Caki2 (cell line): ENCODE results near the gene MOCOS. TPM values are rescaled to one million over a fixed set of nuclear protein-coding genes. Genes with fewer than 3 reads are reported as not detected.
A peak's percentile ranks its signal among the peaks of the same experiment; 100 is the strongest.
"Not testable (repeated sequence)": the region's sequence is repeated elsewhere in the genome, so short reads cannot be mapped to it uniquely, and the experiment has no call there.

Experiments used
- DNase-seq: peaks from one replicate; pipeline ENCODE4 v3.0.0-alpha.2; 2015; ENCODE audit warnings: low read depth
- in situ Hi-C: cut with HindIII; loops from 2 replicates; pipeline ENCODE4 v1.10.0; 2016; ENCODE audit warnings: low sequenced_read_pairs, low pct_unique_long_range_greater_than_20kb, mixed read lengths
- total RNA-seq: library from RNA; depleted of rRNA; stranded (reverse); fragments of >200 nt; shearing (Covaris generic); gene quantifications from 2 replicates; pipeline ENCODE4 v1.2.3, GENCODE V29; 2014; ENCODE audit warnings: low replicate concordance; rRNA removed

The MOCOS gene
- 3.7 and 10.2 TPM in 2 replicates for total RNA-seq

DNA sequence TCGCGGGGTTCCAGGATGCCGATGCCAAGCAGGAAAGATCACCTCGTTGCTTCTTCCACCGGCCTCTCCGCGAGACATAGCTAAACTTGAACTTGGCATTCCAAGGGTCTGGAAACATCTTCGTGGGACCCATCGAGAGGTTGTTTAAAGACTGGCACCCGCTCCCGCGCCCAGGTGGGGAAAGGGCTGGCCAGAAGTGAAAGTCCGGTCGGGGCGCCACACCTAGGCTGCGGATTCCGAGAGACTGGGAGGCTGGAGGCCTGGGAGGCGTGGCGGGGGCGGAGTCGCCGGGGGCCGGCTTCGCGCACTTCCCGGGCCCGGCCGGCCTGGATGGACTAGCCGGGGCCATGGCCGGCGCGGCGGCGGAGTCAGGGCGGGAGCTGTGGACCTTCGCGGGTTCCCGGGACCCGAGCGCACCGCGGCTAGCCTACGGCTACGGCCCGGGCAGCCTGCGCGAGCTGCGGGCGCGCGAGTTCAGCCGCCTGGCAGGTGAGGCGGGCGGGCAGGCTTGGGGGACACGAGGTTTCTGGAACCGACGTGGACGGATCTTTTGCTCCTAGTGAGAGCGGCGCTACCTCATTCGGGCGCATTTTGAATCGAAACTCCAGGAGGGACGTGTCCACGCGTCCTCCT, at the start of gene MOCOS:
Gene MOCOS, plus strand, starts transcription at position 305 of the 633 bp plus-strand sequence. Its CDS starts 43 bp downstream, at position 348.
- DNase-seq = peak; percentile 60
- in situ Hi-C loops = no loop called here

GRCh38 chr18:36139245-36139644, 48.1 kb upstream of the MOCOS start:
- in situ Hi-C loops = no loop called here
- no peak for DNase-seq

- DNase-seq = no peak
- in situ Hi-C loops = no loop called here
Measured at GRCh38 chr18:36141576-36141975, 45.7 kb upstream of the MOCOS start.

GRCh38 chr18:36142751-36143150, 44.5 kb upstream of the MOCOS start:
- DNase-seq = no peak
- in situ Hi-C loops = no loop called here

GRCh38 chr18:36143391-36143790, 43.9 kb upstream of the MOCOS start:
- no peak for DNase-seq
- in situ Hi-C loops = no loop called here

GRCh38 chr18:36149514-36150289, 37.6 kb upstream of the MOCOS start:
- in situ Hi-C loops = no loop called here
- DNase-seq = no peak

DNA sequence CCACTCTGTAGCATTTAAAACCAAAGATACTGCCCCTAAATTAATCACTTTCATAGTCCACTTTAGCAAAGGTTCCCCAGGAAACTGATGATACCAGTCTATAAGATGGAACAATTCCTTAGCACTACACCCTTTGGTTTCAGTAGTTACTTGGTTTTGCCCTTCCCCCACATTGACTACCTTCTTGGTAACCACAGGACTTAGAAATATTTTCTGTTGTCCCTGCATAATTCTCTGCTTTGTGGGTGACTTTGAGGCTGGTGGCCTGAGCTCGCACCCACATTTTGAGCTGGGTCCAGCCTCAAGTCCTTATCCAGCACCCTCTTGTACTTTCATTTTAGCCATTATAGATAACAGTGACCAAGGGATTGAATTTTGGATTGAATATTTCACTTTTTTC, 34.5 kb upstream of the MOCOS start:
- DNase-seq = no peak

GRCh38 chr18:36153203-36153602, 34.1 kb upstream of the MOCOS start:
- in situ Hi-C loops = no loop called here
- peak; percentile 81 for DNase-seq

More for the DNA sequence above, 34.5 kb upstream of the MOCOS start:
- in situ Hi-C loops = no loop called here

- DNase-seq = no peak
- in situ Hi-C loops = no loop called here
Measured at GRCh38 chr18:36153771-36154170, 33.5 kb upstream of the MOCOS start.

DNA sequence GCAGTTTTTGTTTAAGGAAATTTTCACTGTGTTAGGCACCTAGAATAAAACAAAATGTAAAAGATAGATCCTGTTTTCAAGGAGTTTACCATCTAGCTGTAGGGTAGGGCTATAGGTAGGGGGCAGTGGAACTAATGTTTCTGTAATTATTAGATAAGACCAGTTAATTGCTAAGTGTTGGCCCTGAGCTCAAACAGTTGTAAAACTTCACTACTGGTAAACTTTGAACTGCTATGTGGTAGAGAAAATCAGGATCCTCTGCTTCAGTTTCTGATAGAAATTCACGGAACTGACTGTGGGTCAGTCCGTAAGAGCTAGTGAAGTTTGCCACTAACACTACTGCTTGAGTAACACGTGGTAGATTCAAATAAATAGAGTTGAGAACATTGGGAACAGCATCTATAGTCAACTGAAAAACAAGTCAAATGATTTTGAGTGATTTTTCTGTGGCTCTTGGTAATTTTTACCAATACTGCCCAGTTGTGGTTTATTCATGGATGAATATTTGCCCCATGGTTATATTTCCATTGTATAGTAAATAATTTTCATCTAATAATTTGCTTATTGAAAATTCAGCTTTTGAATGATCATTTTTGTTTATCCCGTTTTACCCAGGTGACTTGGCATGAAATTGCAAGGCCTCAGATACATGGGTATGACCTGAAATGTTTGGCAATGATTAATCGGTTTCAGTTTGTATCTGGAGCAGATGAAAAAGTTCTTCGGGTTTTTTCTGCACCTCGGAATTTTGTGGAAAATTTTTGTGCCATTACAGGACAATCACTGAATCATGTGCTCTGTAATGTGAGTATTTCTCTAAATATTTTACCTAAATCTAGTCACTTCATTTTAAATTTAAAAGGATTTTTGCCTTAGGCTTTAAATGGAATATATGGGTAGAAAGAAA, 31.2 kb upstream of the MOCOS start:
- in situ Hi-C loops = no loop called here
- DNase-seq = no peak

GRCh38 chr18:36157441-36157840, 29.9 kb upstream of the MOCOS start:
- DNase-seq = no peak
- in situ Hi-C loops = no loop called here

DNA sequence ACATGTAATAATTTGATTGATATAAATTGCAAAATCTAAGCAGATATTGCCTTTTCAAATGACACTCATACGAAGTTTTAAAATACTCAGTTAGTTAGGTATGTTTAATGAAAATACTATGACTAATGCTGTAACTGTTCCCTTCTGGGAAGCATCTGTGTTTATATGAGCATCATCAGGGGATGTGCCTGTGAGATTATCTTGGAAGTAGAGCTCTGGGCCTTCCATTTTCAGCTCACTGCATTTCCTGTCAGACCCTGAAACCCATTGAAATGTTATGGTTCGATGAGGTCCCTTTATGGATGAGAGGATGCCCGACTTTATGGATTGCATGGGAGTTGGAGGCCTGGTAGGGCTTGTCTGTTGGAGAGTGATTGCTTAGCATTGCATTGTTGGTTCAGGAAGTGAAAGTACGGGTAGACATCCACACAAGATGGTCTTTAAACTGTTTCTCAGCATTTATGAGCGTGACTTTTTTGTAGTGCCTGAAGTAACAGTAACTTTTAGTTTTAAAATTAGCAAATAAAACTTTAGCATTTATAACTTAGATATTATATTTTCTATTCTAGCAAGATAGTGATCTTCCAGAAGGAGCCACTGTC, 28.9 kb upstream of the MOCOS start:
- in situ Hi-C loops = no loop called here
- peak; percentile 20 for DNase-seq

- DNase-seq = no peak
- in situ Hi-C loops = no loop called here
Measured at GRCh38 chr18:36160959-36161371, 26.3 kb upstream of the MOCOS start.

DNA sequence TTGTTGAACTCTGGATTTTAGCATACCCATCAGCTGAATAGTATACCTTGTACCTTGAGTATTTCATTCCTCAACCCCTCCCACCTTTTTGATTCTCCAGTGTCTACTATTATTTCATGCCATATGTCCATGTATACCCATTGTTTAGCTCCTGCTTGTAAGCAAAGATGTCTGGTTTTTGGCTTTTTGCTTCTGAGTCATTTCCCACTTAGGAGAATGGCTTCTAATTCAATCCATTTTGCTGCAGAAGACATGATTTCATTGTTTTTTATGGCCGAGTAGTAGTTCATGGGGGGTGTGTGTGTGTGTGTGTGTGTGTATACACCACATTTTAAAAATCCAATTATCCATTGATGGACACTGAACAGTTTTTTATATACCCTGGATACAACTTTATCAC, 24.3 kb upstream of the MOCOS start:
- in situ Hi-C loops = no loop called here

GRCh38 chr18:36167692-36168218, 19.5 kb upstream of the MOCOS start:
- DNase-seq = no peak
- in situ Hi-C loops = no loop called here

More for the DNA sequence above, 24.3 kb upstream of the MOCOS start:
- no peak for DNase-seq

DNA sequence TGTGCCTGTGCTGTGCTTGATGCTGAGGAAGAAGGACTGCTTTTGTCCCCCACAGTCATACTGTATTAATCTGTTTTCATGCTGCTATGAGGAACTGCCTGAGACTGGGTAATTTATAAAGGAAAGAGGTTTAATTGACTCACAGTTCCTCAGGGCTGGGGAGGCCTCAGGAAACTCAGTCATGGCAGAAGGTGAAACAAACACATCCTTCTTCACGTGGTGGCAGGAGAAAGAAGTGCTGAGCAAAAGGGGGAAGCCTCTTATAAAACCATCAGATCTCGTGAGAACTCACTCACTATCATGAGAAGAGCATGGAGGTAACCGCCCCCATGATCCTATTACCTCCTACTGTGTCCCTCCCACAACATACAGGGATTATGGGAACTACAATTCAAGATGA, 19.0 kb upstream of the MOCOS start:
- DNase-seq, in situ Hi-C loops: not testable (repeated sequence)

GRCh38 chr18:36169938-36170337, 17.4 kb upstream of the MOCOS start:
- in situ Hi-C loops = no loop called here

DNA sequence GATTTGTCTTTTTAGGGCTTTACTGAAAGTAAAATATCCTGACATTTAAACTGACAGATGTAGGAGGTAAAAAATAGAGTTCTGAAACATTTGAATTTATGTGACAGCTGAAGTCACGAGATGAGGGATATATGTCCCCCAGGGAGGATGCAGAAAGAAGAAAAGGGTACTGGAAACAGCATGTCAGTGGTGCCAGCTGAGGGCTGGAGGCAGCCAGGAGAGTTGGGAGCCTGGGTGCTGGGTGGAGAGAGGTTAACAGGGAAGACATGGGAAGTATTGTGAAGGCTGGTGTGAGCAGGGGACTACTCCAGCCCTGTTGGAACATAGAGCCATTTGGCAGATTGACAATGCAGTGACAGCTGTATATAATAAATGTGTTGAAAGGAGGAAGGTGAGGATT, 11.8 kb upstream of the MOCOS start:
- DNase-seq = no peak
- in situ Hi-C loops = no loop called here

More at GRCh38 chr18:36169938-36170337, 17.4 kb upstream of the MOCOS start:
- DNase-seq = no peak
